Measurements from ENCODE around the gene CD52. TPM values are rescaled to one million over a fixed set of nuclear protein-coding genes. Genes with fewer than 3 reads are reported as not detected.

Gene CD52
- polyA plus RNA-seq, 1 of the 3 experiments (the other 2 are of a cell fraction), result not detected

GRCh38 chr1:26315874-26316850 lies 1.6 kb upstream of the CD52 start:
- Histone ChIP-seq H3K79me2 (ENCODE audit: insufficient read depth) (no peaks in the 10 kb centered on the region), H3F3A (replicated peaks; ENCODE audit: insufficient read depth) (no peaks in the 10 kb centered on the region), H3K4me2 (no peak overlapping the region), H3K36me3 (replicated peaks in 1 of 2; ENCODE audit: control insufficient read depth in 1 of 2, insufficient read depth in 2 of 2, low read length in 1 of 2) (no peaks in the 10 kb centered on the region), H3K4me3 (ENCODE audit: low read depth in 2 of 2, low read length in 1 of 2) (no peak overlapping the region), H4K20me1 (ENCODE audit: insufficient read depth) (no peaks in the 10 kb centered on the region), H3K9me2 (no peaks in the 10 kb centered on the region), H3K9ac (no peak overlapping the region), H3K4me1 (ENCODE audit: control insufficient read depth in 1 of 2, insufficient read depth in 2 of 2, low read depth in 1 of 2, low read length in 1 of 2) (peaks cover 0 to under 1% of the 10 kb centered on the region in 2 experiments; a peak in 1 of 4 replicates), H3K27ac (ENCODE audit: low read depth in 2 of 2, low read length in 1 of 2) (no peak overlapping the region), H3K27me3 (ENCODE audit: insufficient read depth) (peaks cover 8% of the 10 kb centered on the region; the same call in 1 of the 2 replicates), H3K9me3 (no peaks in the 10 kb centered on the region), H2AFZ (ENCODE audit: low read depth) (no peak overlapping the region)
- TF ChIP-seq MAX (IDR thresholded peaks at IDR 0.05; ENCODE audit: low read depth), result no peak
- TF ChIP-seq RFX5 (IDR thresholded peaks at IDR 0.05; ENCODE audit: low read length), result no peak
- ChIA-PET CTCF (interaction anchor here (0.8 to 10.4 kb wide), 3 partner anchors 28 to 280 kb away, joined by 3 to 213 read pairs (median 204); partner anchors contain the start of gene SH3BGRL3), POLR2A (no interaction called here)
- no peak for DNase-seq
- 75% methylated on average over 8 of the region's 8 CpGs for WGBS (ENCODE audit: low lambda C conversion rate)

- H3K27ac ChIP-seq (ENCODE audit: low read depth in 2 of 2, low read length in 1 of 2), result no peak overlapping the region
- ChIA-PET POLR2A (no interaction called here), CTCF (interaction anchor here (0.8 to 10.4 kb wide), 4 partner anchors 29 to 281 kb away, joined by 3 to 213 read pairs (median 104); partner anchors contain the start of genes CEP85 and SH3BGRL3)
- H3K4me1 ChIP-seq (ENCODE audit: control insufficient read depth in 1 of 2, insufficient read depth in 2 of 2, low read depth in 1 of 2, low read length in 1 of 2), result peaks cover 0 to 3% of the 10 kb centered on the region in 2 experiments; a peak in 1 of 4 replicates
- WGBS (ENCODE audit: low lambda C conversion rate), result 92% methylated on average over 2 of the region's 2 CpGs
- no peak overlapping the region for H2AFZ ChIP-seq (ENCODE audit: low read depth)
- H3K9me2 ChIP-seq, result no peaks in the 10 kb centered on the region
- peaks cover 8% of the 10 kb centered on the region; the same call in 1 of the 2 replicates for H3K27me3 ChIP-seq (ENCODE audit: insufficient read depth)
- no peak overlapping the region for H3K4me2 ChIP-seq
- H3K9me3 ChIP-seq, result no peaks in the 10 kb centered on the region
- no peaks in the 10 kb centered on the region for H4K20me1 ChIP-seq (ENCODE audit: insufficient read depth)
- H3K4me3 ChIP-seq (ENCODE audit: low read depth in 2 of 2, low read length in 1 of 2), result no peak overlapping the region
- no peak overlapping the region for H3K9ac ChIP-seq
- H3K36me3 ChIP-seq (replicated peaks in 1 of 2; ENCODE audit: control insufficient read depth in 1 of 2, insufficient read depth in 2 of 2, low read length in 1 of 2), result no peaks in the 10 kb centered on the region
- no peaks in the 10 kb centered on the region for H3K79me2 ChIP-seq (ENCODE audit: insufficient read depth)
- no peak for TF ChIP-seq NFIC (IDR thresholded peaks at IDR 0.05; ENCODE audit: borderline replicate concordance)
- no peak for TF ChIP-seq RCOR1 (IDR thresholded peaks at IDR 0.05; ENCODE audit: low read length)
- no peak for TF ChIP-seq FOXJ3 (CRISPR knock-in tag; IDR thresholded peaks at IDR 0.05)
- TF ChIP-seq FOXM1 (IDR thresholded peaks at IDR 0.05; ENCODE audit: low read depth), result no peak
- no peak for TF ChIP-seq CHD2 (IDR thresholded peaks at IDR 0.05; ENCODE audit: low read length, partially characterized antibody)
- no peak for TF ChIP-seq RXRA (IDR thresholded peaks at IDR 0.05; ENCODE audit: borderline replicate concordance, low read depth)
- no peak for TF ChIP-seq REST (IDR thresholded peaks at IDR 0.05; ENCODE audit: low read depth, low read length)
- TF ChIP-seq MEF2A (IDR thresholded peaks at IDR 0.05; ENCODE audit: borderline replicate concordance, low read depth), result no peak
- no peak for TF ChIP-seq ZBTB33 (IDR thresholded peaks at IDR 0.05; ENCODE audit: borderline replicate concordance, low read depth)
- TF ChIP-seq TCF12 (IDR thresholded peaks at IDR 0.05), result no peak
- TF ChIP-seq IRF3 (IDR thresholded peaks at IDR 0.05; ENCODE audit: low read depth, low read length), result no peak
- no peak for TF ChIP-seq POLR2AphosphoS5 (IDR thresholded peaks at IDR 0.05; ENCODE audit: low read depth, low read length)
- TF ChIP-seq SIN3A (IDR thresholded peaks at IDR 0.05; ENCODE audit: borderline replicate concordance, low read depth, low read length), result no peak
- TF ChIP-seq PBX3 (IDR thresholded peaks at IDR 0.05), result no peak
- TF ChIP-seq TEAD4 (IDR thresholded peaks at IDR 0.05; ENCODE audit: borderline replicate concordance, insufficient read depth), result no peak
- no peaks in the 10 kb centered on the region for H3F3A ChIP-seq (replicated peaks; ENCODE audit: insufficient read depth)
- DNase-seq, result no peak
Observed at GRCh38 chr1:26317146-26317545, 612 bp upstream of the CD52 start.
